K562 (cell line): ENCODE data around the gene CPED1. TPM values are rescaled to one million over a fixed set of nuclear protein-coding genes. Genes with fewer than 3 reads are reported as not detected.

Source experiments
- GATAD2B ChIP-seq: fragments of 450-650 bp; IDR thresholded peaks from 2 replicates; pipeline ENCODE4 v1.6.1; 2017; ENCODE audit warnings: mild to moderate bottlenecking, borderline replicate concordance
- KLF1 ChIP-seq: fragments of 450-650 bp; IDR thresholded peaks from 2 replicates; pipeline ENCODE4 v1.6.1; 2016; ENCODE audit warnings: missing genetic modification characterization, missing compliant biosample characterization
- MTA1 ChIP-seq: fragments of 450-650 bp; IDR thresholded peaks from 2 replicates; pipeline ENCODE4 v1.6.1; 2017; ENCODE audit warnings: borderline replicate concordance
- NFXL1 ChIP-seq: fragments of 450-650 bp; formaldehyde crosslinking; IDR thresholded peaks from 2 replicates; pipeline ENCODE4 v1.4.0; 2021; ENCODE audit warnings: mild to moderate bottlenecking
- POLR3A ChIP-seq: IDR thresholded peaks from 2 replicates; pipeline ENCODE4 v1.6.1; 2011; ENCODE audit warnings: borderline replicate concordance, mild to moderate bottlenecking, moderate library complexity; ENCODE audit not compliant: insufficient read length, insufficient read depth; ENCODE audit errors: extremely low read depth
- RBM22 ChIP-seq: fragments of 200-400 bp; formaldehyde crosslinking; IDR thresholded peaks from 2 replicates; pipeline ENCODE4 v1.6.1; 2018; ENCODE audit warnings: low read length, low read depth; ENCODE audit not compliant: poor library complexity, severe bottlenecking
- SETDB1 ChIP-seq: IDR thresholded peaks from one replicate; pipeline ENCODE4 v1.6.1; 2012; ENCODE audit warnings: low read length, control low read depth, inconsistent platforms
- XRCC5 ChIP-seq: fragments of 200-400 bp; formaldehyde crosslinking; IDR thresholded peaks from 2 replicates; pipeline ENCODE4 v1.6.1; 2017; ENCODE audit warnings: low read depth, mild to moderate bottlenecking, low read length
- polyA plus RNA-seq, 8 experiments: library from polyadenylated mRNA; depleted of rRNA in 4 of 8; stranded (reverse) in 5 of 8; unstranded in 3 of 8; fragments of >200 nt; fragmentation: Nextera tagmentation in 2 of 8; fragmentation: Illumina TruSeq in 1 of 8; extraction: Ambion mirVana in 2 of 8; extraction: Trizol in 1 of 8; gene quantifications; 2 replicates each; pipeline versions ENCODE4 v1.2.1 to v1.2.3, GENCODE V29; 2011 to 2014; ENCODE audit warnings: inconsistent platforms in 1 of 8, missing spikeins in 1 of 8
- total RNA-seq, 7 experiments: library from RNA; depleted of rRNA in 6 of 7; stranded (reverse); fragments of >200 nt in 6 of 7; fragmentation: Illumina TruSeq in 2 of 7; extraction: Trizol in 2 of 7; gene quantifications; 2 replicates each; pipeline versions ENCODE4 v1.2.1 to v1.2.3, GENCODE V29; 2011 to 2021; ENCODE audit warnings: low replicate concordance in 1 of 7
- TF ChIP-seq, protein P1 (sequence below): sonication (generic); formaldehyde crosslinking; IDR thresholded peaks from 2 replicates; pipeline ENCODE4 v1.8.0; 2023; ENCODE audit warnings: missing genetic modification reagents, mild to moderate bottlenecking, borderline replicate concordance
- TF ChIP-seq, protein P2 (sequence below): fragments of 450-650 bp; formaldehyde crosslinking; IDR thresholded peaks from 2 replicates; pipeline ENCODE4 v1.4.0; 2020; ENCODE audit warnings: mild to moderate bottlenecking, mixed read lengths
- TF ChIP-seq, protein P3 (sequence below): fragments of 250-450 bp; sonication (Bioruptor Pico); IDR thresholded peaks from 2 replicates; pipeline ENCODE4 v1.5.0; 2021; ENCODE audit warnings: mild to moderate bottlenecking, moderate library complexity

Gene CPED1
- total and polyA plus RNA-seq, 9 of the 15 experiments (the other 6 are each of a cell fraction or from before 2014, with no cell fraction given) = 195 to 393 (median 290) TPM

DNA sequence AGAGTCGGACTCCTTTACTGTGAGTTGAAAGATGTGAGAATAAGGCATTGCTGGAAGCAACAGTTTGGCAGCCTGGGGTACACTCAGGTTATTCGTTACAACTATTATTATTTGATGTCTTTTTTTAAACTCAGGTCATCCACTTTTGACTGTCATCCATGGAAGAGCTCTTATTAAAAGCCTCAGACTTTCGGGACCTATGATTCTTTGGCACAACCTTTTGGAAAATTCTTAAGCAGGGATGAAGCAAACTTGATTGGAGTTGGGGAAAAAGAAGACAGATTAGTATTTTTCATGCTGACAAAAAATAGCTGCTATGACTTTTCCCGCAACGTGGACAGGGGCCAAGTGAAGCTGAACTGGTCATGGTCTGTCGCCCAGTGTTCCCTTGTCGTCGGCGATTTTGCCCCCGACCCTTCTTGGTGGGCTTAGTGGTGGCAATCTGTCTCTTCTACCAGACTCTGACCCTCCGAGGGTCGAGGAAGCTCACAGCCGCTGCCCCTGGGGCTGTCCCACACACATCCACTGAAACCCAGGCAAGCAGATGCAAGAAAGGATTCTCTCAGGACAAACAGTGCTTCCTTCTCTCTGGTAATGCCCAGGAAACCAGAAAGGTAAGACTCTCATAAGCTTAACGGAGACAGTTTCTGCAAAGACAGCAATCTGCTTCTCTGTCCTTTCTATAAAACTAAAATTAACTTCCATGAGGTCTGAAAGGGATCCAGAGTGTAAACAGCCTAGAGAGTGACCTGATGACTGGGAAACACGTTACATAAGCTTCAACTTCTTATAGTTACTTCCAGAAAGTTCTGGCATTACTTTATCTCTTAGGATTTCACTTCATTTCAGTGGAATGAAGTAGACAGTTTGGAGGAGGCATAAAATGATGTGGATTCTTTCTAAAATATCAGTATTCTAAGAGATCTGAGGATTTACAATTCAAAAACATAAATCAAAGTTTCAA is 1.0 kb downstream of the CPED1 start (continued):
- TF ChIP-seq, protein P1, sequence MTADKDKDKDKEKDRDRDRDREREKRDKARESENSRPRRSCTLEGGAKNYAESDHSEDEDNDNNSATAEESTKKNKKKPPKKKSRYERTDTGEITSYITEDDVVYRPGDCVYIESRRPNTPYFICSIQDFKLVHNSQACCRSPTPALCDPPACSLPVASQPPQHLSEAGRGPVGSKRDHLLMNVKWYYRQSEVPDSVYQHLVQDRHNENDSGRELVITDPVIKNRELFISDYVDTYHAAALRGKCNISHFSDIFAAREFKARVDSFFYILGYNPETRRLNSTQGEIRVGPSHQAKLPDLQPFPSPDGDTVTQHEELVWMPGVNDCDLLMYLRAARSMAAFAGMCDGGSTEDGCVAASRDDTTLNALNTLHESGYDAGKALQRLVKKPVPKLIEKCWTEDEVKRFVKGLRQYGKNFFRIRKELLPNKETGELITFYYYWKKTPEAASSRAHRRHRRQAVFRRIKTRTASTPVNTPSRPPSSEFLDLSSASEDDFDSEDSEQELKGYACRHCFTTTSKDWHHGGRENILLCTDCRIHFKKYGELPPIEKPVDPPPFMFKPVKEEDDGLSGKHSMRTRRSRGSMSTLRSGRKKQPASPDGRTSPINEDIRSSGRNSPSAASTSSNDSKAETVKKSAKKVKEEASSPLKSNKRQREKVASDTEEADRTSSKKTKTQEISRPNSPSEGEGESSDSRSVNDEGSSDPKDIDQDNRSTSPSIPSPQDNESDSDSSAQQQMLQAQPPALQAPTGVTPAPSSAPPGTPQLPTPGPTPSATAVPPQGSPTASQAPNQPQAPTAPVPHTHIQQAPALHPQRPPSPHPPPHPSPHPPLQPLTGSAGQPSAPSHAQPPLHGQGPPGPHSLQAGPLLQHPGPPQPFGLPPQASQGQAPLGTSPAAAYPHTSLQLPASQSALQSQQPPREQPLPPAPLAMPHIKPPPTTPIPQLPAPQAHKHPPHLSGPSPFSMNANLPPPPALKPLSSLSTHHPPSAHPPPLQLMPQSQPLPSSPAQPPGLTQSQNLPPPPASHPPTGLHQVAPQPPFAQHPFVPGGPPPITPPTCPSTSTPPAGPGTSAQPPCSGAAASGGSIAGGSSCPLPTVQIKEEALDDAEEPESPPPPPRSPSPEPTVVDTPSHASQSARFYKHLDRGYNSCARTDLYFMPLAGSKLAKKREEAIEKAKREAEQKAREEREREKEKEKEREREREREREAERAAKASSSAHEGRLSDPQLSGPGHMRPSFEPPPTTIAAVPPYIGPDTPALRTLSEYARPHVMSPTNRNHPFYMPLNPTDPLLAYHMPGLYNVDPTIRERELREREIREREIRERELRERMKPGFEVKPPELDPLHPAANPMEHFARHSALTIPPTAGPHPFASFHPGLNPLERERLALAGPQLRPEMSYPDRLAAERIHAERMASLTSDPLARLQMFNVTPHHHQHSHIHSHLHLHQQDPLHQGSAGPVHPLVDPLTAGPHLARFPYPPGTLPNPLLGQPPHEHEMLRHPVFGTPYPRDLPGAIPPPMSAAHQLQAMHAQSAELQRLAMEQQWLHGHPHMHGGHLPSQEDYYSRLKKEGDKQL (CRISPR knock-in tag) = no peak
- TF ChIP-seq MTA1 = no peak
- TF ChIP-seq, protein P2, sequence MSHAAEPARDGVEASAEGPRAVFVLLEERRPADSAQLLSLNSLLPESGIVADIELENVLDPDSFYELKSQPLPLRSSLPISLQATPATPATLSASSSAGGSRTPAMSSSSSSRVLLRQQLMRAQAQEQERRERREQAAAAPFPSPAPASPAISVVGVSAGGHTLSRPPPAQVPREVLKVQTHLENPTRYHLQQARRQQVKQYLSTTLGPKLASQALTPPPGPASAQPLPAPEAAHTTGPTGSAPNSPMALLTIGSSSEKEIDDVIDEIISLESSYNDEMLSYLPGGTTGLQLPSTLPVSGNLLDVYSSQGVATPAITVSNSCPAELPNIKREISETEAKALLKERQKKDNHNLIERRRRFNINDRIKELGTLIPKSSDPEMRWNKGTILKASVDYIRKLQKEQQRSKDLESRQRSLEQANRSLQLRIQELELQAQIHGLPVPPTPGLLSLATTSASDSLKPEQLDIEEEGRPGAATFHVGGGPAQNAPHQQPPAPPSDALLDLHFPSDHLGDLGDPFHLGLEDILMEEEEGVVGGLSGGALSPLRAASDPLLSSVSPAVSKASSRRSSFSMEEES = no peak; the same call in 1 of the 2 replicates
- no peak for TF ChIP-seq KLF1 (tag)
- no peak for TF ChIP-seq SETDB1
- TF ChIP-seq XRCC5 = no peak
- TF ChIP-seq POLR3A = no peak
- TF ChIP-seq, protein P3, sequence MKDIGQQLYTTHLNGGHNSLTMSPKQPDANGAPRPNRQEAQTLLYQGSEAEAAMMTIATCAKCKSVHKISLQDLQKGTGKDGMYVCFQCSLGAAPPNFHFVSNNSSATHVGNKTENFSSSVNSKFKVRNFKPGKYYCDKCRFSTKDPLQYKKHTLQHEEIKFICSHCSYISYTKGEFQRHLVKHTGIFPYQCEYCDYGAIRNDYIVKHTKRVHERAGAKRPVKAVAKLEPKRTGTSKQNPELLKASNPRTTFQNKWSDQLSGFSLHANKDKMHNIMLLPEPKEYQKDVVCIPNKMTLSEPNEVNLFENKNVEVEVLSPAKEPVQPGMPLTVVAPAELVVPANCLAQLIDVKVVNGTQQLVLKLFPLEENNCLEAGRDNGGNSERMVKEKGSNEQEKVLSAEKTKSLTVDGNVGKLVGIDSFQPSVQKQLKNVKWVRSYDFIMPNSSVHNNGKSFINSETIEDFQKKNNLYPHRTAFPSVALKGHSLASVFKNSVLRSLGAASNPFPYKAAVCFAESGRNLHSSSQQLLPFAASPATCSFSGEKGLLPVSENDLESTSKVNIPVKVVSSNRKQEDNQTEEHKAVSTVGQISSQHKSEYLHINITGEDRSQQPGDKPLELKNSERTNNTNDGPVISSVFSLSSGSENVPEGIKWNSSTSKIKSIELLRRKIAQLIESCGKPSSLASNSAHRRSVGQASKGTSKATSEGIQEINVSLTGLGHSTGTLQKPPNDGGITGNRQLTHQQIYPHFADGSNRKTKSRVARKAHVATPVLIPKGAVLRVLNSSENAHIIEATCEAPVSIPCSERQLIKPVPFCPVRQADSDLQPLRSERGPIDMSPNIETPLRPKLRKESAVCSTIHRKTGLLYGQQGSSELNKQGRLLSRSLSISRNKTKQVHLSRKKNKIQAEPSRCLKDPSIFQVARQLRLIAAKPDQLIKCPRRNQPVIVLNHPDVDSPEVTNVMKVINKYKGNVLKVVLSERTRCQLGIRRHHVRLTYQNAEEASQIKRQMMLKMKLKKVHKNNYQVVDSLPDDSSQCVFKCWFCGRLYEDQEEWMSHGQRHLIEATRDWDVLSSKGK (CRISPR knock-in tag) = no peak
- no peak for TF ChIP-seq GATAD2B
- TF ChIP-seq RBM22 = no peak
- no peak for TF ChIP-seq NFXL1 (CRISPR knock-in tag)
